Measurements from ENCODE around the gene MYRIP.

DNA sequence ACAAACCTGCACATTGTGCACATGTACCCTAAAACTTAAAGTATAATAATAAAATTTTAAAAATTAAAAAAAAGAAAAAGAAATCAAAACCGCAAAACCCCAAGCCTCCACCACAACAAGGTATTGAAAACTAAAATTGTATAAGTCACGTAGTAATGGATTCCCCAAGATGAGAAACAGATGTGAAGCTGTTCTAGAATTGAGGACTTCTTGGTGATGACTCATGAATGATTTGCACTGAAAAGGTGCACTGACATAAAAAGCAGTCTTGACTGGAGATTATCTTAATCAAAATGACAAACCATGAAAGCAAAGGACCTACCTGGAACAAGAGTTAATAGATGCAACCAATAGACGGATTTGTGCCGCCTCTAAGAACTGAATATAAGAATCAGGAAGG, 225.8 kb downstream of the MYRIP start:
- TF ChIP-seq, protein P1, sequence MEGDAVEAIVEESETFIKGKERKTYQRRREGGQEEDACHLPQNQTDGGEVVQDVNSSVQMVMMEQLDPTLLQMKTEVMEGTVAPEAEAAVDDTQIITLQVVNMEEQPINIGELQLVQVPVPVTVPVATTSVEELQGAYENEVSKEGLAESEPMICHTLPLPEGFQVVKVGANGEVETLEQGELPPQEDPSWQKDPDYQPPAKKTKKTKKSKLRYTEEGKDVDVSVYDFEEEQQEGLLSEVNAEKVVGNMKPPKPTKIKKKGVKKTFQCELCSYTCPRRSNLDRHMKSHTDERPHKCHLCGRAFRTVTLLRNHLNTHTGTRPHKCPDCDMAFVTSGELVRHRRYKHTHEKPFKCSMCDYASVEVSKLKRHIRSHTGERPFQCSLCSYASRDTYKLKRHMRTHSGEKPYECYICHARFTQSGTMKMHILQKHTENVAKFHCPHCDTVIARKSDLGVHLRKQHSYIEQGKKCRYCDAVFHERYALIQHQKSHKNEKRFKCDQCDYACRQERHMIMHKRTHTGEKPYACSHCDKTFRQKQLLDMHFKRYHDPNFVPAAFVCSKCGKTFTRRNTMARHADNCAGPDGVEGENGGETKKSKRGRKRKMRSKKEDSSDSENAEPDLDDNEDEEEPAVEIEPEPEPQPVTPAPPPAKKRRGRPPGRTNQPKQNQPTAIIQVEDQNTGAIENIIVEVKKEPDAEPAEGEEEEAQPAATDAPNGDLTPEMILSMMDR (IDR thresholded peaks at IDR 0.05) = no peak
- no peak for TF ChIP-seq POLR2A (IDR thresholded peaks at IDR 0.05)
